Mesendoderm (in vitro differentiated cells): ENCODE results near the gene OOSP2.

Experiments used
- DNase-seq: peaks from one replicate; pipeline ENCODE4 v3.0.0; 2013
- H2AK5ac ChIP-seq: 2 replicates; pipeline ENCODE4 v1.6.1; 2013; ENCODE audit warnings: low read length, inconsistent platforms
- H2BK120ac ChIP-seq: 2 replicates; pipeline ENCODE4 v1.6.1; 2013; ENCODE audit warnings: low read depth, mild to moderate bottlenecking, low read length, moderate library complexity, mixed read lengths
- H2BK15ac ChIP-seq: replicated peaks from 2 replicates; pipeline ENCODE4 v1.6.1; 2013; ENCODE audit warnings: low read depth, mild to moderate bottlenecking, moderate library complexity
- H2BK5ac ChIP-seq: 2 replicates; pipeline ENCODE4 v1.6.1; 2013; ENCODE audit warnings: low read length, inconsistent platforms
- H3K18ac ChIP-seq: 2 replicates; pipeline ENCODE4 v1.6.1; 2013; ENCODE audit warnings: mild to moderate bottlenecking, low read length, mixed read lengths
- H3K23ac ChIP-seq: one replicate; pipeline ENCODE4 v1.6.1; 2013; ENCODE audit warnings: low read length
- H3K27ac ChIP-seq: 2 replicates; pipeline ENCODE4 v1.5.1; 2013; ENCODE audit warnings: low read depth, mild to moderate bottlenecking, inconsistent platforms, low read length, moderate library complexity
- H3K27me3 ChIP-seq: 2 replicates; pipeline ENCODE4 v1.6.1; 2013; ENCODE audit warnings: low read length, control low read depth, mild to moderate bottlenecking, inconsistent platforms; ENCODE audit not compliant: insufficient read depth, poor library complexity
- H3K36me3 ChIP-seq: 2 replicates; pipeline ENCODE4 v1.6.1; 2013; ENCODE audit warnings: low read length, inconsistent platforms; ENCODE audit not compliant: control insufficient read depth, insufficient read depth
- H3K4ac ChIP-seq: one replicate; pipeline ENCODE4 v1.6.1; 2013; ENCODE audit warnings: low read depth, mild to moderate bottlenecking, low read length, moderate library complexity
- H3K4me1 ChIP-seq: 2 replicates; pipeline ENCODE4 v1.6.1; 2013; ENCODE audit warnings: low read depth, low read length, inconsistent platforms; ENCODE audit not compliant: control insufficient read depth
- H3K4me2 ChIP-seq: 2 replicates; pipeline ENCODE4 v1.6.1; 2013; ENCODE audit warnings: low read length
- H3K4me3 ChIP-seq: 2 replicates; pipeline ENCODE4 v1.5.1; 2013; ENCODE audit warnings: mild to moderate bottlenecking, low read length
- H3K56ac ChIP-seq: one replicate; pipeline ENCODE4 v1.6.1; 2013; ENCODE audit warnings: low read length
- H3K79me1 ChIP-seq: 2 replicates; pipeline ENCODE4 v1.6.1; 2013; ENCODE audit warnings: low read length, inconsistent platforms
- H3K79me2 ChIP-seq: 2 replicates; pipeline ENCODE4 v1.6.1; 2013; ENCODE audit warnings: mild to moderate bottlenecking, low read length; ENCODE audit not compliant: control insufficient read depth, insufficient read depth
- H3K9ac ChIP-seq: 2 replicates; pipeline ENCODE4 v1.6.1; 2013; ENCODE audit warnings: low read length, inconsistent platforms
- H4K5ac ChIP-seq: one replicate; pipeline ENCODE4 v1.6.1; 2013; ENCODE audit warnings: low read length
- H4K8ac ChIP-seq: one replicate; pipeline ENCODE4 v1.6.1; 2013; ENCODE audit warnings: low read depth, mild to moderate bottlenecking, control low read depth, low read length, moderate library complexity
- WGBS: extraction: QIAGEN DNeasy Blood & Tissue Kit; methylation state at CpG from one replicate; pipeline ENCODE4 v1.1.7; 2013; ENCODE audit warnings: low lambda C conversion rate, missing lambda C conversion rate; ENCODE audit not compliant: insufficient coverage; ENCODE audit errors: extremely low coverage; 5-methylcytosine and 5-hydroxymethylcytosine counted together

The OOSP2 gene

DNA sequence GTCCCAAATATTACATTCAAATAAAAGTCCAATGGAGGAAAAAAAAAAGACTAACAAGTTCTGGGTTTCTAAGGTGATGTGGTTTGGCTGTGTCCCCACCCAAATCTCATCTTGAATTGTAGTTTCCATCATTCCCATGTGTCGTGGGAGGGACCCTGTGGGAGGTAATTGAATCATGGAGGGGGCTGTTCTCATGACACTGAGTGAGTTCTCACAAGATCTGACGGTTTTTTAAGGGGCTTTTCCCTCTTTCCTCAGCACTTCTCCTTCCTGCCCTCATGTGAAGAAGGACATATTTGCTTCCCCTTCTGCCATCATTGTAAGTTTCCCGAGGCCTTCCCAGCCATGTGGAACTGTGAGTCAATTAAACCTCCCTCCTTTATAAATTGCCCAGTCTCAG lies 40.3 kb downstream of the OOSP2 start:
- Histone ChIP-seq H3K4me3 (no peak overlapping the region), H3K79me2 (no peaks in the 10 kb centered on the region), H3K4me2 (no peak overlapping the region), H4K8ac (no peak overlapping the region), H3K18ac (no peak overlapping the region), H2BK5ac (no peak overlapping the region), H3K27me3 (no peaks in the 10 kb centered on the region), H3K4ac (no peak overlapping the region), H3K23ac (no peak overlapping the region), H4K5ac (no peak overlapping the region), H3K56ac (no peak overlapping the region), H3K79me1 (no peaks in the 10 kb centered on the region), H2AK5ac (no peak overlapping the region), H2BK120ac (no peak overlapping the region), H3K27ac (no peak overlapping the region), H3K4me1 (no peaks in the 10 kb centered on the region), H2BK15ac (no peak overlapping the region), H3K9ac (no peak overlapping the region), H3K36me3 (no peaks in the 10 kb centered on the region)
- DNase-seq, result no peak
- no CpG with 5 or more reads among the region's 3 CpGs for WGBS

- Histone ChIP-seq H2BK15ac (no peak overlapping the region), H4K8ac (no peak overlapping the region), H3K4ac (no peak overlapping the region), H3K27ac (no peak overlapping the region), H3K56ac (no peak overlapping the region), H3K36me3 (no peaks in the 10 kb centered on the region), H3K79me1 (no peaks in the 10 kb centered on the region), H3K79me2 (no peaks in the 10 kb centered on the region), H3K4me3 (no peak overlapping the region), H3K9ac (no peak overlapping the region), H3K4me2 (no peak overlapping the region), H3K23ac (no peak overlapping the region), H3K27me3 (no peaks in the 10 kb centered on the region), H2BK120ac (no peak overlapping the region), H2BK5ac (no peak overlapping the region), H3K4me1 (no peaks in the 10 kb centered on the region), H3K18ac (no peak overlapping the region), H2AK5ac (no peak overlapping the region), H4K5ac (no peak overlapping the region)
- no CpG with 5 or more reads among the region's 3 CpGs for WGBS
- no peak for DNase-seq
Measured at GRCh38 chr11:60084631-60085273, 44.5 kb downstream of the OOSP2 start.

DNA sequence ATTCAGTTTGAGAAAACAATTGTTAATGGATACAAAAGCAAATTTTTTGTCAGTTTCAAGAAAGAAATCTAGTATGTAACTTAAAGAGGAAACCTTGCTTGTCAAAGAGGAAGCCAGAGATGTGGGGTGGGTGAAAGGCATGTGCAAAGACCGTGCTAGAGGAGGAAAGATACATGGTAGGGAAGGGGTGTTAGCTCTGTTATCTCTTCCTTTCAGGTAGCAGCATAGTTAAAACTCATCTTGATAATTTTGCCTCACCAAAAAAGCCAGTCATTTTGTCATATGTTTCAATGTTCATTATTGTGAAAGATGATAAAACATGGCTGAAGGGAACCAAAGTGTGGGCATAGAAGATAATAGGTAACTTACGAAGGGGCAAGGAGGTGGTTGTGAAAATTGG lies 45.7 kb downstream of the OOSP2 start:
- Histone ChIP-seq H3K4me3 (no peak overlapping the region), H3K4me2 (no peak overlapping the region), H3K36me3 (no peaks in the 10 kb centered on the region), H3K56ac (no peak overlapping the region), H3K9ac (no peak overlapping the region), H3K4me1 (no peaks in the 10 kb centered on the region), H2BK5ac (no peak overlapping the region), H3K23ac (no peak overlapping the region), H3K27ac (no peak overlapping the region), H2BK120ac (no peak overlapping the region), H3K27me3 (no peaks in the 10 kb centered on the region), H2AK5ac (no peak overlapping the region), H3K79me1 (no peaks in the 10 kb centered on the region), H3K18ac (no peak overlapping the region), H4K5ac (no peak overlapping the region), H3K79me2 (no peaks in the 10 kb centered on the region), H3K4ac (no peak overlapping the region), H2BK15ac (no peak overlapping the region), H4K8ac (no peak overlapping the region)
- WGBS, result no CpG with 5 or more reads among the region's 2 CpGs
- no peak for DNase-seq

GRCh38 chr11:60087239-60087638 lies 47.0 kb downstream of the OOSP2 start:
- Histone ChIP-seq H3K56ac (no peak overlapping the region), H3K4me1 (no peaks in the 10 kb centered on the region), H3K27ac (no peak overlapping the region), H4K5ac (no peak overlapping the region), H3K18ac (no peak overlapping the region), H2BK15ac (no peak overlapping the region), H2BK120ac (no peak overlapping the region), H4K8ac (no peak overlapping the region), H3K79me2 (no peaks in the 10 kb centered on the region), H3K36me3 (no peaks in the 10 kb centered on the region), H2AK5ac (no peak overlapping the region), H3K79me1 (no peaks in the 10 kb centered on the region), H3K4me3 (no peak overlapping the region), H3K9ac (no peak overlapping the region), H2BK5ac (no peak overlapping the region), H3K4ac (no peak overlapping the region), H3K27me3 (no peaks in the 10 kb centered on the region), H3K23ac (no peak overlapping the region), H3K4me2 (no peak overlapping the region)
- WGBS, result no CpG with 5 or more reads among the region's 1 CpG
- DNase-seq, result no peak

GRCh38 chr11:60088364-60088763 lies 48.2 kb downstream of the OOSP2 start, which contains the start of gene MS4A2:
Gene MS4A2 (plus strand): TSS chr11:60088664. CDS start chr11:60088766, 102 bp downstream.
- Histone ChIP-seq H3K36me3 (no peaks in the 10 kb centered on the region), H3K4me3 (no peak within 1 kb of the TSS), H3K79me1 (no peaks in the 10 kb centered on the region), H2BK5ac (no peak within 1 kb of the TSS), H4K5ac (no peak within 1 kb of the TSS), H3K79me2 (no peaks in the 10 kb centered on the region), H3K27ac (no peak within 1 kb of the TSS), H3K27me3 (no peaks in the 10 kb centered on the region), H3K23ac (no peak within 1 kb of the TSS), H3K4me2 (no peak within 1 kb of the TSS), H2AK5ac (no peak within 1 kb of the TSS), H3K18ac (no peak within 1 kb of the TSS), H3K9ac (no peak within 1 kb of the TSS), H2BK120ac (no peak within 1 kb of the TSS), H4K8ac (no peak within 1 kb of the TSS), H3K4ac (no peak within 1 kb of the TSS), H3K56ac (no peak within 1 kb of the TSS), H2BK15ac (no peak within 1 kb of the TSS), H3K4me1 (no peaks in the 10 kb centered on the region)
- no CpG with 5 or more reads among the region's 1 CpG for WGBS
- DNase-seq, result no peak

DNA sequence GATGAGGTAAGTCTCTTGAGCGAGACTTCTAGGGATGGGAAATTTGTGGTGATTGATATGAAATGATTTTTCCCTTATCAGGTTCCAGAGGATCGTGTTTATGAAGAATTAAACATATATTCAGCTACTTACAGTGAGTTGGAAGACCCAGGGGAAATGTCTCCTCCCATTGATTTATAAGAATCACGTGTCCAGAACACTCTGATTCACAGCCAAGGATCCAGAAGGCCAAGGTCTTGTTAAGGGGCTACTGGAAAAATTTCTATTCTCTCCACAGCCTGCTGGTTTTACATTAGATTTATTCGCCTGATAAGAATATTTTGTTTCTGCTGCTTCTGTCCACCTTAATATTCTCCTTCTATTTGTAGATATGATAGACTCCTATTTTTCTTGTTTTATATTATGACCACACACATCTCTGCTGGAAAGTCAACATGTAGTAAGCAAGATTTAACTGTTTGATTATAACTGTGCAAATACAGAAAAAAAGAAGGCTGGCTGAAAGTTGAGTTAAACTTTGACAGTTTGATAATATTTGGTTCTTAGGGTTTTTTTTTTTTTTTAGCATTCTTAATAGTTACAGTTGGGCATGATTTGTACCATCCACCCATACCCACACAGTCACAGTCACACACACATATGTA lies 55.4 kb downstream of the OOSP2 start:
- Histone ChIP-seq H3K79me2 (no peaks in the 10 kb centered on the region), H3K18ac (no peak overlapping the region), H3K4me1 (no peaks in the 10 kb centered on the region), H2BK120ac (no peak overlapping the region), H3K4me3 (no peak overlapping the region), H3K27me3 (no peaks in the 10 kb centered on the region), H3K4ac (no peak overlapping the region), H3K4me2 (no peak overlapping the region), H2BK5ac (no peak overlapping the region), H3K36me3 (no peaks in the 10 kb centered on the region), H3K27ac (no peak overlapping the region), H4K8ac (no peak overlapping the region), H3K9ac (no peak overlapping the region), H3K79me1 (no peaks in the 10 kb centered on the region), H3K56ac (no peak overlapping the region), H2AK5ac (no peak overlapping the region), H4K5ac (no peak overlapping the region), H2BK15ac (no peak overlapping the region), H3K23ac (no peak overlapping the region)
- DNase-seq, result no peak
- no CpG with 5 or more reads among the region's 4 CpGs for WGBS
